Measurements from ENCODE around the gene TUBB3. TPM values are rescaled to one million over a fixed set of nuclear protein-coding genes. Genes with fewer than 3 reads are reported as not detected.
"Not testable (repeated sequence)": the region's sequence is repeated elsewhere in the genome, so short reads cannot be mapped to it uniquely, and the experiment has no call there.

Gene TUBB3
- total and polyA plus RNA-seq, 9 of the 15 experiments (the other 6 are each of a cell fraction or from before 2014, with no cell fraction given) = 0.18 to 12.5 (median 5.0) TPM

DNA sequence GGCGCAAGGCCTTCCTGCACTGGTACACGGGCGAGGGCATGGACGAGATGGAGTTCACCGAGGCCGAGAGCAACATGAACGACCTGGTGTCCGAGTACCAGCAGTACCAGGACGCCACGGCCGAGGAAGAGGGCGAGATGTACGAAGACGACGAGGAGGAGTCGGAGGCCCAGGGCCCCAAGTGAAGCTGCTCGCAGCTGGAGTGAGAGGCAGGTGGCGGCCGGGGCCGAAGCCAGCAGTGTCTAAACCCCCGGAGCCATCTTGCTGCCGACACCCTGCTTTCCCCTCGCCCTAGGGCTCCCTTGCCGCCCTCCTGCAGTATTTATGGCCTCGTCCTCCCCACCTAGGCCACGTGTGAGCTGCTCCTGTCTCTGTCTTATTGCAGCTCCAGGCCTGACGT lies 12.5 kb downstream of the TUBB3 start:
- WGBS (ENCODE audit: insufficient coverage, low coverage, missing lambda C conversion rate) = 69% methylated on average over 19 of the region's 27 CpGs
- H4K20me1 ChIP-seq (replicated peaks; ENCODE audit: control insufficient read depth, insufficient read depth, low read length); BruUV-seq (replicated peaks): not testable (repeated sequence)

GRCh38 chr16:89936034-89936433 lies 12.9 kb downstream of the TUBB3 start:
- Histone ChIP-seq H3K9me1 (ENCODE audit: control insufficient read depth, insufficient read depth, low read length) (no peaks in the 10 kb centered on the region), H3K27me3 (ENCODE audit: control insufficient read depth in 2 of 2, insufficient read depth in 2 of 2, low read length in 2 of 2) (peaks cover 0 to 21% of the 10 kb centered on the region in 2 experiments; a peak in 2 of 5 replicates), H3K27ac (ENCODE audit: extremely low read depth, low read depth, low read length) (no peak overlapping the region), H3K9me3 (replicated peaks; ENCODE audit: control insufficient read depth, insufficient read depth, low read depth, low read length) (no peaks in the 10 kb centered on the region), H3K36me3 (ENCODE audit: control insufficient read depth, insufficient read depth, low read length) (no peaks in the 10 kb centered on the region), H3K4me1 (replicated peaks in 1 of 2; ENCODE audit: control insufficient read depth in 2 of 2, insufficient read depth in 2 of 2, low read length in 2 of 2) (peaks cover 0 to 20% of the 10 kb centered on the region in 2 experiments; a peak in 2 of 5 replicates), H2AFZ (ENCODE audit: low read depth, low read length) (no peak overlapping the region), H3K79me2 (ENCODE audit: control insufficient read depth, insufficient read depth, low read length) (no peaks in the 10 kb centered on the region), H3K4me2 (ENCODE audit: insufficient read depth, low read length) (no peak overlapping the region), H3K9ac (ENCODE audit: insufficient read depth in 1 of 2, low read depth in 2 of 2, low read length in 2 of 2) (no peak overlapping the region), H4K20me1 (replicated peaks; ENCODE audit: control insufficient read depth, insufficient read depth, low read length) (no peaks in the 10 kb centered on the region; the same call in 1 of the 2 replicates), H3K4me3 (no peak overlapping the region)
- in situ Hi-C loops (cut with MboI) (no loop called here), intact Hi-C loops (cut with micrococcal nuclease) (no loop called here)
- no TSS peak for BruUV-seq (replicated peaks)
- DNase-seq (ENCODE audit: extremely low read depth in 1 of 4, low spot score in 3 of 4) (no peak), ATAC-seq (no peak), FAIRE-seq (no peak)
- WGBS (ENCODE audit: insufficient coverage, low coverage, missing lambda C conversion rate) = 30% methylated on average over 13 of the region's 13 CpGs
- ChIA-PET CTCF (ENCODE audit: low intra/inter-chr PET ratio) (no interaction called here), POLR2A (no interaction called here)
- TF ChIP-seq HNRNPK (IDR thresholded peaks at IDR 0.05; ENCODE audit: low read depth, low read length, poor library complexity, severe bottlenecking) (no peak), E2F5 (CRISPR knock-in tag; IDR thresholded peaks at IDR 0.05) (no peak), YBX1 (IDR thresholded peaks at IDR 0.05) (no peak), ZC3H11A (IDR thresholded peaks at IDR 0.05; ENCODE audit: low read depth, low read length) (no peak), ZHX1 (conservative IDR thresholded peaks at IDR 0.05; ENCODE audit: low read length) (no peak), RAD51 (IDR thresholded peaks at IDR 0.05; ENCODE audit: borderline replicate concordance, low read depth) (no peak), BDP1 (IDR thresholded peaks at IDR 0.05; ENCODE audit: insufficient read depth, insufficient read length) (no peak), EHMT2 (IDR thresholded peaks at IDR 0.05) (no peak), CBX1 (IDR thresholded peaks at IDR 0.05; ENCODE audit: low read depth) (no peak), RBM14 (IDR thresholded peaks at IDR 0.05; ENCODE audit: borderline replicate concordance, insufficient read depth, low read depth, low read length) (no peak), SMARCC2 (IDR thresholded peaks at IDR 0.05; ENCODE audit: low read depth) (no peak), FOXM1 (IDR thresholded peaks at IDR 0.05; ENCODE audit: low read depth) (no peak), FOXM1 (CRISPR knock-in tag; IDR thresholded peaks at IDR 0.05; ENCODE audit: low read depth) (no peak)

More for the DNA sequence above, 12.5 kb downstream of the TUBB3 start:
- H3K9me1 ChIP-seq (ENCODE audit: control insufficient read depth, insufficient read depth, low read length); ATAC-seq; H3K27ac ChIP-seq (ENCODE audit: extremely low read depth, low read depth, low read length); H3K4me3 ChIP-seq; POLR2A ChIA-PET; H3K9me3 ChIP-seq (replicated peaks; ENCODE audit: control insufficient read depth, insufficient read depth, low read depth, low read length); in situ Hi-C loops (cut with MboI); H3K79me2 ChIP-seq (ENCODE audit: control insufficient read depth, insufficient read depth, low read length); H3K4me2 ChIP-seq (ENCODE audit: insufficient read depth, low read length); CTCF ChIA-PET (ENCODE audit: low intra/inter-chr PET ratio); intact Hi-C loops (cut with micrococcal nuclease); H3K36me3 ChIP-seq (ENCODE audit: control insufficient read depth, insufficient read depth, low read length); H2AFZ ChIP-seq (ENCODE audit: low read depth, low read length); H3K9ac ChIP-seq (ENCODE audit: insufficient read depth in 1 of 2, low read depth in 2 of 2, low read length in 2 of 2); DNase-seq (ENCODE audit: extremely low read depth in 1 of 4, low spot score in 3 of 4); FAIRE-seq: not testable (repeated sequence)
- H3K27me3 ChIP-seq (ENCODE audit: control insufficient read depth in 2 of 2, insufficient read depth in 2 of 2, low read length in 2 of 2) = peaks cover 0 to 21% of the 10 kb centered on the region in 2 experiments; a peak in 2 of 5 replicates
- H3K4me1 ChIP-seq (replicated peaks in 1 of 2; ENCODE audit: control insufficient read depth in 2 of 2, insufficient read depth in 2 of 2, low read length in 2 of 2) = peaks cover 0 to 20% of the 10 kb centered on the region in 2 experiments; a peak in 2 of 5 replicates

Measured in K562 (cell line).